HG02885 (cell line): ENCODE results near the gene AMMECR1.

Source experiments
- ATAC-seq: cut with Tn5 transposase; IDR thresholded peaks from one replicate; pipeline ENCODE4 v1.9.1; 2021; ENCODE audit warnings: mild to moderate bottlenecking; ENCODE audit not compliant: unreplicated experiment, poor library complexity

AMMECR1 gene

DNA sequence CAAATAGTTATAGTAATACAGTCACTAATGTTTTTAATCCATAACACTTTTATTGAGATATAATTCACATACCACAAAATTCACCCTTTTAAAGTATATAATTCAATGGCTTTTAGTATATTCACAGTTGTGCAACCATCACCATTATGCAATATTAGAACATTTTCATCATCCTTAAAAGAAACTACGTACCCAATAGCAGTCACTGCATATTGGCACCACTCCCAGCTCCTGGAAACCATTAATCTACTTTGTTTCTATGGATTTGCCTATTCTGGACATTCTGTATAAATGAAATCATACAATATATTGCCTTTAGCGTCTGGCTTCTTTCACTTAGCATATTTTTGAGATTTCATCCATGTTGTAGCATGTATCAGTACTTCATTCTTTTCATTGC lies 99.3 kb downstream of the AMMECR1 start:
- ATAC-seq, result no peak

- ATAC-seq, result no peak
These were observed 101.9 kb downstream of the AMMECR1 start for GRCh38 chrX:110216027-110216426.

GRCh38 chrX:110215411-110215810 lies 102.5 kb downstream of the AMMECR1 start:
- no peak for ATAC-seq

- no peak for ATAC-seq
These were observed 103.2 kb downstream of the AMMECR1 start for GRCh38 chrX:110214684-110215083.

DNA sequence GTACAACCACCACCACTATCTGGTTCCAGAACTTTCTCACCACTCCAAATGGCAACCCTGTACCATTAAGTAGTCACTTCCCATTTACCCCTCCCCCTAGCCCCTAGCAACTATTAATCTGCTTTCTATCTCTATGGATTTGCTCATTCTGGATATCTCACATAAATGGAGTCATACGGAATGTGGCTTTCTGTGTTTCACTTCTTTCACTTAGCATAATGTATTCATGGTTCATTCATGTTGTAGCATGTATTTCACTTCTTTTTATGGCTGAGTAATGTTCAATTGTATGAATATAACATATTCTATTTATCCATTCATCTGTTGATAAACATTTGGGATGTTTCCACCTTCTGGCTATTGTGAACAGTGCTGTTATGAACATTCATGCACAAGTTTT lies 104.7 kb downstream of the AMMECR1 start:
- ATAC-seq, result no peak

GRCh38 chrX:110212299-110212698 lies 105.6 kb downstream of the AMMECR1 start:
- no peak for ATAC-seq

DNA sequence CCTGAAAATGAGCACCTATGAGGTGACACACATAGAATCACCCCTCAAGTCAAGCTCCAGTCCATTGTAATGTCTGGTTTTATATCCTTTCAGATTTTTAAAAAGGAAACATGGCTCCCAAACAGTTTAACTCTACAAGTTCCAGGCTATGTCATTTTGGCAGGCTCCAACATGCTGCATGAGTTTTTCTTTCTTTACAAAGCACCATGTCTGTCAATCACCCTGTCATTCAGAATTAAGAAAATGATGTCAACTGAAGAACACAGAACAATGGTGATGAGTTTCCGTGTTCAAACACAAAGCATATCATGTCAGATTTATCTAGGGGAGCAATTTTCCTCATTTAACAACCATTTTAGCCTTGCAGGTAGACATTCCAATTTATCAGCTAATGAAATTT lies 106.5 kb downstream of the AMMECR1 start:
- ATAC-seq, result no peak

DNA sequence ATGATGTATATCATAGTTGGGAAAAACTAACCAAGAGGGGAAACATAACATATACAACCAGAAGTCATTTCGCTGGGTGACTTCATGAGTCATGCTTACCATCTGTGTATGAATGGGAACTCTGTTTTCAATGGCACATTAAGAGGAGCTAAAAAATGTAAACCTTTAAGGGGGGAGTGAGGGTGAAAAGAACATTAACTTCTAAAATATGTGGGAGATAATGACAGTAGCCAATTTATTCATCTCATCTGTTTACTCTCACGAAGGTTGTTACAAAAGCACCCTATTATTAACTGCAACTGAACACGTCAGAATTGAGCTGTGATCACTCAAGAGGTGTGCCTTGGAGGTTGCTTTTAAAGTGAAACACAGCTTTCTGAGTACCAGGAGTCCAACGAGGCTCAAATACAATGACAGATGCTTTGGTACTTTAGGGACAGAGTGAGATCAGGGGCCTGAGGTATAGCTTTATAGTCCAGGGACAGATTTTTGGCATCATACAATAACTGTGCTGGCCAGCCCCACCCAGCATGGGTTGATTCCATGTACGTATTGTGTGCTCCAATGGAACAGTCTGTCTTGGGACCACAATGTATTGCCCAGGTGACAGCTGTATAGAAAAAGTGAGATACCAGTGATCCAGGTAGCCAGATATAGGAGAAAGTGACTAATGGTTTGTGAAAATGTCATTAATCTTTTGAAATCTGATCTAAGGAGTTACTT lies 107.3 kb downstream of the AMMECR1 start:
- ATAC-seq, result no peak

GRCh38 chrX:110208092-110208491 lies 109.8 kb downstream of the AMMECR1 start:
- no peak for ATAC-seq

GRCh38 chrX:110204986-110205385 lies 112.9 kb downstream of the AMMECR1 start:
- no peak for ATAC-seq

GRCh38 chrX:110201799-110202198 lies 116.1 kb downstream of the AMMECR1 start:
- no peak for ATAC-seq

DNA sequence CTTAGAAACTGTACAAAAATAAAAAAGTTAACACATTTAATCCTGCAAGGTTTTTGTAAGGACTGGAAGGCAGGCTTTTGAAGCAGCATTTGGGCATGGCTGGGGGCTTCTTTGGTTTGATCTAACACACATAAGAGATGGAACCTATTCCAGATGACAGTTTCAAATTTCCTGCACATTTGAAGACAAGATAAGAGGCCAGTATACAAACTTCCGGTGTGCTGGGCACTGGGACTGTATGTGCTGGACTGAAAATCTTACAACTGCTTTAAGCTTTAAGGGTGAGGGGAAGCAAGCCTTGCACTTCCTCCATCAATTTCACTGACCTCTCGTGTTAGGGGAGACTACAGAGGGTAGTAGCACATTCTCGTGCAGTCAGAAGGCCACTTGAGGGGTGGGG lies 122.9 kb downstream of the AMMECR1 start:
- no peak for ATAC-seq

- ATAC-seq, result no peak
These were observed 125.4 kb downstream of the AMMECR1 start for GRCh38 chrX:110192516-110192915.

- ATAC-seq, result no peak
These were observed 129.0 kb downstream of the AMMECR1 start for GRCh38 chrX:110188701-110189558.

GRCh38 chrX:110183314-110183713 lies 134.6 kb downstream of the AMMECR1 start:
- ATAC-seq, result no peak

- ATAC-seq, result no peak
These were observed 135.0 kb downstream of the AMMECR1 start for GRCh38 chrX:110182865-110183264.

DNA sequence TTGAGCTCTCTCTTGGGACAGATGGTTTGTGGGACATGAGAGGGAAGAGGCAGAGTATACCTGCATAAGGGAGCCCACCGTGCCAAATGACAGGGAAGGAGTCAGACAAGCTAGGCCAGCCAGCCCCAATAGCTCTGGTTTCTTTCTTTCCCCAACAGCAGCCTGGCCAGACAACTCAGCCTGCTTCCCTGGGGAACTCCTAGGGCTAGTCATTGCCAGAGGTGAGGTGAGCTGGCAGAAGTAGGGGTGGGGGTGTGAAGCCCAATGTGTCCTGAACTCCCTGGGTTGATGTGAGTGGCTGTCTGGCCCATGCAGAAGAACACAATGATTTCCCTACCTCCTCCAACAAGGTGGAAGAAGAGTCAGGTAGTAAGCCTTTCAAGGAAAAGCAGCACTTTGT lies 135.5 kb downstream of the AMMECR1 start:
- ATAC-seq, result no peak

DNA sequence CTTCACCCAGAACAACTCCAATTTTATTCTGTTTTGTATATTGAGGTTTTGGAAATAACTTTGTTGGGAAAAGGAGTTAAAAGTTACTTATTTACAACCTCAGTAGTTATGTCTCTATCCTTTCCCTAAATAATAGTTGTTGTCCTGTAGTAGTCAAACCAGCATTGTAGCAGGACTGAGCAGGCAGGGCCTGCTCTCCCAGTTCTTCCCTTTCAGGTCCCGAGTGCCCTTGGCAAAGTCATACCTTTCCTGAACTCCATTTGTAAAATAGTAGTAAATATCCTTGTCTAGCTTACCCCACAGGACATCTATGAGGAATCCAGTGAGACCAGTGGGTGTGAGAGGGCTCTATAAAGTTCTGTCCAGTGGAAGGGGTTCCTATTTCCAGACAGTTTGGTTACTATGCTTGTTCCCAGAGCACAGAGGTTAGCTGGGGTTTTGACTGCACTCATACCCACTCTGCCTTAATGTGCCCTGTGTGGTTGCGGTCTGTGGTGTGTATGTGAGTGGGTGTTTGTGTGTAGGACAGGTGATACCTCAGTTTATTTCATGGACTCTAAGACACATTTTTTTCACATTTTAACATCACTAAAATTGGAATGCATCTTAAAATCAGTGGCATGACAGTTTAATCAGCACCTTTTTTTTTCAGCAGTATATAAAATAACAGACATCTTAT lies 136.3 kb downstream of the AMMECR1 start:
- ATAC-seq, result no peak

- peak; percentile 84 for ATAC-seq
These were observed 137.0 kb downstream of the AMMECR1 start for GRCh38 chrX:110180928-110181310.

DNA sequence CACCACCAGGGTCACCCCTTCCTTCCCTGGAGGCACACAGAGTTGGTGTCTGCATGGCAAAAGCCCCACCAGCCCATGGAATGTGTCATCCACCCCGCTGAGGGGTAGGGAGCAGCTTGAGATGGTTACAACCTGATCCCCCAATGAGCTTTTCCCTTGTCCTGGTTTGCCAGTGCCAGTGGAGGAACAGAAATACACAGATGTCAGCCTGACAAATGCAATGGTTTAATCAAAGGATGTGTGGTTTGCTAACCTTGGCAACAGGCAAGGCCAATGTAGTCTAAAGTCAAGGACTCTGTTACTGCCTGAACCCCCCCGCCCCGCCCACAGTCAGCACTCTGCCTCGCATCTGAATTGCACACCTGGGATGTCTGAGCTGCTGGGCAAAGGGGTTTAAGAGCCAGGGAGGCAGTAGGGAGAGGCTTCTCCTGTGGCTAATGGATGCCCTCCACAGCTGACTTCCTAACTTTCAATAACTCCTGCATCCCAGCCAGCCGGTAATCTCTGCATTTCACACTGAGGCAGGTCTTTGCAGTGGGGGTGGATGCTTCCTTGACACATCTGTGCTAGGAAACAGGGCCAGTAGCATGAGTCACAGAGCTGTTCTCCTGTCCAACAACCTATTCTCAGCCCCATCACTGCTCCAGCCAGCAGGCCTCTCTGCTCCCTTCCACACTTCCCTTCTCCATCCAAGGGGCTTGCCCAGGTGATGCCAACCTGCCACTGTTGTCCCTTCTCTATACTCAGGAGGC lies 137.5 kb downstream of the AMMECR1 start:
- peak; percentile 32 for ATAC-seq
